SK-N-SH treated with all-trans-retinoic acid at 6 μM for 48 hours (cell line): Measurements from ENCODE around the gene ATP1A2.

Experiments used
- ARNTL ChIP-seq: fragments of 450-650 bp; formaldehyde crosslinking; IDR thresholded peaks from 2 replicates; pipeline ENCODE4 v1.5.0; 2020; ENCODE audit warnings: low read depth, mild to moderate bottlenecking, moderate library complexity, borderline replicate concordance
- BACH2 ChIP-seq: fragments of 250-450 bp; sonication (Bioruptor Pico); IDR thresholded peaks from 2 replicates; pipeline ENCODE4 v1.9.0; 2021; ENCODE audit warnings: mild to moderate bottlenecking, borderline replicate concordance
- CSDC2 ChIP-seq: fragments of 250-450 bp; sonication (Bioruptor Pico); IDR thresholded peaks from 2 replicates; pipeline ENCODE4 v1.5.0; 2020; ENCODE audit warnings: mild to moderate bottlenecking, moderate library complexity
- ESRRG ChIP-seq: fragments of 250-450 bp; sonication (Bioruptor Pico); IDR thresholded peaks from 2 replicates; pipeline ENCODE4 v1.6.1; 2021; ENCODE audit warnings: mild to moderate bottlenecking
- PPARA ChIP-seq: fragments of 250-450 bp; sonication (Bioruptor Pico); IDR thresholded peaks from 2 replicates; pipeline ENCODE4 v1.5.0; 2020; ENCODE audit warnings: mild to moderate bottlenecking, borderline replicate concordance
- RARB ChIP-seq: fragments of 250-450 bp; sonication (Bioruptor Pico); IDR thresholded peaks from 2 replicates; pipeline ENCODE4 v1.8.0; 2021; ENCODE audit warnings: mild to moderate bottlenecking, moderate library complexity
- TCF4 ChIP-seq: fragments of 250-450 bp; sonication (Bioruptor Pico); IDR thresholded peaks from 2 replicates; pipeline ENCODE4 v1.8.0; 2021; ENCODE audit warnings: mild to moderate bottlenecking, moderate library complexity, borderline replicate concordance
- TSHZ2 ChIP-seq: fragments of 250-450 bp; sonication (Bioruptor Pico); IDR thresholded peaks from 2 replicates; pipeline ENCODE4 v1.5.0; 2020; ENCODE audit warnings: mild to moderate bottlenecking, moderate library complexity
- ZFP3 ChIP-seq: fragments of 250-450 bp; sonication (Bioruptor Pico); IDR thresholded peaks from 2 replicates; pipeline ENCODE4 v1.5.0; 2020; ENCODE audit warnings: mild to moderate bottlenecking, moderate library complexity
- ZFP30 ChIP-seq: fragments of 450-650 bp; formaldehyde crosslinking; IDR thresholded peaks from 2 replicates; pipeline ENCODE4 v1.5.0; 2022; ENCODE audit warnings: mild to moderate bottlenecking, moderate library complexity
- ZNF565 ChIP-seq: fragments of 450-650 bp; formaldehyde crosslinking; conservative IDR thresholded peaks from 2 replicates; pipeline ENCODE4 v1.5.0; 2020; ENCODE audit warnings: low read depth, mild to moderate bottlenecking, moderate library complexity
- TF ChIP-seq, protein P1 (sequence below): fragments of 250-450 bp; sonication (Bioruptor Pico); IDR thresholded peaks from 2 replicates; pipeline ENCODE4 v1.8.0; 2020; ENCODE audit warnings: mild to moderate bottlenecking, moderate library complexity, borderline replicate concordance
- TF ChIP-seq, protein P2 (sequence below): fragments of 250-450 bp; sonication (Bioruptor Pico); IDR thresholded peaks from 2 replicates; pipeline ENCODE4 v1.5.1; 2020; ENCODE audit warnings: low read depth, mild to moderate bottlenecking, moderate library complexity

DNA sequence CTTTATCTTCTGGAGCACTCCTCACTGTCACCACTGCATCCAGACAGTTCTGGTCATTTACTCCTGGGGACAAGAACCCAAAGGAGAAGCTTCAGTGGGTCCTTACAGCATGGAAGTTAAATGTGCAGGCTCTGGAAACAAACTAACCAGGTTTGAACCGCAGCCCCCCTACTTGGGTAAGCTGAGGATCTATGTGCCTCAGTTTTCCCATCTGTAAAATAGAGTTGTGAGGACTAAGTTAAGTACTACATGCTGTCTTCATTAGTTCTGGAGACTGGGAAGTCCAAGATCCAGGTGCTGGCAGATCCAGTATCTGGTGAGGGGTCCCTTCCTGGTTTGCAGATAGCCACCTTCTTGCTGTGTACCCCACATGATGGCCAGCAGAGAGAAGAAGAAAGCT is 8.0 kb upstream of the ATP1A2 start:
- TF ChIP-seq ESRRG (CRISPR knock-in tag) (no peak), ZNF565 (CRISPR knock-in tag) (no peak), TSHZ2 (CRISPR knock-in tag) (no peak), ZFP30 (CRISPR knock-in tag) (no peak), ZFP3 (CRISPR knock-in tag) (no peak), TCF4 (CRISPR knock-in tag) (no peak), BACH2 (no peak), CSDC2 (no peak), ARNTL (CRISPR knock-in tag) (no peak), RARB (CRISPR knock-in tag) (no peak), PPARA (no peak)
- TF ChIP-seq, protein P1, sequence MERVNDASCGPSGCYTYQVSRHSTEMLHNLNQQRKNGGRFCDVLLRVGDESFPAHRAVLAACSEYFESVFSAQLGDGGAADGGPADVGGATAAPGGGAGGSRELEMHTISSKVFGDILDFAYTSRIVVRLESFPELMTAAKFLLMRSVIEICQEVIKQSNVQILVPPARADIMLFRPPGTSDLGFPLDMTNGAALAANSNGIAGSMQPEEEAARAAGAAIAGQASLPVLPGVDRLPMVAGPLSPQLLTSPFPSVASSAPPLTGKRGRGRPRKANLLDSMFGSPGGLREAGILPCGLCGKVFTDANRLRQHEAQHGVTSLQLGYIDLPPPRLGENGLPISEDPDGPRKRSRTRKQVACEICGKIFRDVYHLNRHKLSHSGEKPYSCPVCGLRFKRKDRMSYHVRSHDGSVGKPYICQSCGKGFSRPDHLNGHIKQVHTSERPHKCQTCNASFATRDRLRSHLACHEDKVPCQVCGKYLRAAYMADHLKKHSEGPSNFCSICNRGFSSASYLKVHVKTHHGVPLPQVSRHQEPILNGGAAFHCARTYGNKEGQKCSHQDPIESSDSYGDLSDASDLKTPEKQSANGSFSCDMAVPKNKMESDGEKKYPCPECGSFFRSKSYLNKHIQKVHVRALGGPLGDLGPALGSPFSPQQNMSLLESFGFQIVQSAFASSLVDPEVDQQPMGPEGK (CRISPR knock-in tag): no peak
- TF ChIP-seq, protein P2, sequence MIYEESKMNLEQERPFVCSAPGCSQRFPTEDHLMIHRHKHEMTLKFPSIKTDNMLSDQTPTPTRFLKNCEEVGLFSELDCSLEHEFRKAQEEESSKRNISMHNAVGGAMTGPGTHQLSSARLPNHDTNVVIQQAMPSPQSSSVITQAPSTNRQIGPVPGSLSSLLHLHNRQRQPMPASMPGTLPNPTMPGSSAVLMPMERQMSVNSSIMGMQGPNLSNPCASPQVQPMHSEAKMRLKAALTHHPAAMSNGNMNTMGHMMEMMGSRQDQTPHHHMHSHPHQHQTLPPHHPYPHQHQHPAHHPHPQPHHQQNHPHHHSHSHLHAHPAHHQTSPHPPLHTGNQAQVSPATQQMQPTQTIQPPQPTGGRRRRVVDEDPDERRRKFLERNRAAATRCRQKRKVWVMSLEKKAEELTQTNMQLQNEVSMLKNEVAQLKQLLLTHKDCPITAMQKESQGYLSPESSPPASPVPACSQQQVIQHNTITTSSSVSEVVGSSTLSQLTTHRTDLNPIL (CRISPR knock-in tag): no peak
